ENCODE data around the gene AK3.

DNA sequence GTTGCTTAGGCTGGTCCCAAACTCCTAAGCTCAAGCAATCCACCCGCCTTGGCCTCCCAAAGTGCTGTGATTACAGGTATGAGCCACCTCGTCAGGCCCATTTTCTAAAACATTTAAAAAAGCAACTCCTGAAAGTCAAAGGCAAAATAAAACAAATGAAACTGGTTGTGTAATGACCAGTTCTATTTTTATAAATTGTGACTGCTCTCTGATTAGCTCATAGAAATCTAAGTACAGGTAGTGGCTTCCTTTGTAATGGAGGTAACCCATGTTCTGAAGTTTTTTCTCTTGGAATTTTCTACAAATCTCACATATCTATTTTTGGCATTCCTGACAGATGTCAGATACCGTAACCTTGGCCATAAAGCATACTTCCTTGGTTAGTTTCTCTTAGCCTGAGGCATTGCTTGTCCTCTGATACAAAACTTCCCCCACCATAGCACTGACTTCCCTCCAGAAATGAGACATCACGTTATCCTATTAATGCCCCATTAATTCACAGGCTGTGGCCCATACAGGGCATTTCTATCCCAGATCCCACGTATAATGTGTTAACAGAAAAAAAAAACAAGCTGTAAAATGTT lies 14.1 kb upstream of the AK3 start:
- TF ChIP-seq CTCF (IDR thresholded peaks at IDR 0.05): no peak
- TF ChIP-seq POLR2A (IDR thresholded peaks at IDR 0.05): no peak

All from Peyer's patch (tissue), 4 donors.